Natural killer cell (primary cell): ENCODE measurements around the gene VANGL2. TPM values are rescaled to one million over a fixed set of nuclear protein-coding genes. Genes with fewer than 3 reads are reported as not detected.

ENCODE experiments used
- ATAC-seq, 3 donors: fragments of 150-1000 bp in 2 of 3; fragments of 200-7000 bp in 1 of 3; cut with Tn5 transposase; 1 replicate in 1 of 3; 2 replicates in 2 of 3; pipeline ENCODE4 v1.10.0; 2021; ENCODE audit warnings: mild to moderate bottlenecking in 2 of 3, moderate library complexity in 2 of 3
- DNase-seq, 2 donors: peaks; one replicate each; pipeline versions ENCODE4 v3.0.0 to v3.0.0-alpha.2; 2013 to 2021; ENCODE audit warnings: mixed read lengths in 1 of 2
- H3K27ac ChIP-seq: one replicate; pipeline ENCODE4 v1.5.1; 2013; ENCODE audit warnings: mild to moderate bottlenecking, low read length
- H3K27me3 ChIP-seq: one replicate; pipeline ENCODE4 v1.6.1; 2013; ENCODE audit warnings: low read length; ENCODE audit not compliant: control insufficient read depth, insufficient read depth
- H3K36me3 ChIP-seq: one replicate; pipeline ENCODE4 v1.6.1; 2013; ENCODE audit warnings: low read length; ENCODE audit not compliant: control insufficient read depth, insufficient read depth
- H3K4me1 ChIP-seq: one replicate; pipeline ENCODE4 v1.6.1; 2013; ENCODE audit warnings: low read length; ENCODE audit not compliant: control insufficient read depth, insufficient read depth
- H3K4me3 ChIP-seq: one replicate; pipeline ENCODE4 v1.5.1; 2013; ENCODE audit warnings: low read length
- H3K9me3 ChIP-seq: one replicate; pipeline ENCODE4 v1.6.1; 2013; ENCODE audit warnings: low read length; ENCODE audit not compliant: control insufficient read depth, insufficient read depth
- H3K27ac Mint-ChIP-seq, 2 donors: one replicate each; pipeline ENCODE4 v1.8.0; 2022; ENCODE audit warnings: mild to moderate bottlenecking in 2 of 2, mixed read lengths in 2 of 2, moderate library complexity in 1 of 2
- H3K27me3 Mint-ChIP-seq, 2 donors: one replicate each; pipeline ENCODE4 v1.8.0; 2022; ENCODE audit warnings: low read depth in 2 of 2, mixed read lengths in 2 of 2
- H3K36me3 Mint-ChIP-seq: one replicate; pipeline ENCODE4 v1.8.0; 2022; ENCODE audit warnings: mixed read lengths
- H3K4me1 Mint-ChIP-seq, 2 donors: one replicate each; pipeline ENCODE4 v1.8.0; 2022; ENCODE audit warnings: mixed read lengths in 2 of 2
- H3K4me3 Mint-ChIP-seq: one replicate; pipeline ENCODE4 v1.8.0; 2022; ENCODE audit warnings: mild to moderate bottlenecking, moderate library complexity, mixed read lengths
- H3K9me3 Mint-ChIP-seq, 2 donors: one replicate each; pipeline ENCODE4 v1.8.0; 2022; ENCODE audit warnings: mixed read lengths in 2 of 2
- CTCF ChIP-seq: fragments of 200-600 bp; IDR thresholded peaks from one replicate; pipeline ENCODE4 v1.8.0; 2022; ENCODE audit warnings: antibody characterized with exemption
- WGBS: methylation state at CpG from one replicate; pipeline ENCODE4 v1.1.7; 2013; ENCODE audit warnings: missing lambda C conversion rate; ENCODE audit not compliant: insufficient coverage; 5-methylcytosine and 5-hydroxymethylcytosine counted together
- intact Hi-C: fragments of 100-400 bp; cut with micrococcal nuclease; formaldehyde crosslinking; loops from one replicate; pipeline ENCODE4 v1.14.2; 2022
- total RNA-seq, 4 donors: library from RNA; stranded (reverse); fragments of 120-200 nt in 1 of 4; gene quantifications; one replicate each; pipeline versions ENCODE4 v1.2.3 to v1.2.4, GENCODE V29; 2013 to 2022

The VANGL2 gene
- total RNA-seq, 3 donors from 2014 or later (not counting 1 experiment from before 2014, with no cell fraction given): 0.08 TPM; not detected in 2

GRCh38 chr1:160467576-160467975 is 67.2 kb downstream of the VANGL2 start:
- H3K4me1 Mint-ChIP-seq: peaks cover 0 to 5% of the 10 kb centered on the region in 2 donors
- DNase-seq: no peak

GRCh38 chr1:160471253-160471652 is 70.9 kb downstream of the VANGL2 start:
- H3K36me3 ChIP-seq: no peaks in the 10 kb centered on the region
- Mint-ChIP-seq H3K9me3 (no peaks in the 10 kb centered on the region), H3K4me3 (no peak overlapping the region), H3K27ac (no peak overlapping the region), H3K4me1 (peaks cover 0 to 5% of the 10 kb centered on the region in 2 donors), H3K36me3 (no peaks in the 10 kb centered on the region), H3K27me3 (no peaks in the 10 kb centered on the region)
- no peak for ATAC-seq
- intact Hi-C loops: no loop called here
- H3K27ac ChIP-seq: no peak overlapping the region
- H3K27me3 ChIP-seq: no peaks in the 10 kb centered on the region
- WGBS: 80% methylated on average over 1 of the region's 1 CpG
- no peak for TF ChIP-seq CTCF
- DNase-seq: peak in 1 of 2 donors; percentile 36
- H3K9me3 ChIP-seq: no peaks in the 10 kb centered on the region
- H3K4me1 ChIP-seq: no peaks in the 10 kb centered on the region
- no peak overlapping the region for H3K4me3 ChIP-seq

More at GRCh38 chr1:160467576-160467975, 67.2 kb downstream of the VANGL2 start:
- no peak for TF ChIP-seq CTCF
- no peak overlapping the region for H3K27ac Mint-ChIP-seq
- H3K4me3 Mint-ChIP-seq: no peak overlapping the region
- Histone ChIP-seq H3K36me3 (no peaks in the 10 kb centered on the region), H3K27ac (no peak overlapping the region), H3K27me3 (no peaks in the 10 kb centered on the region), H3K4me3 (no peak overlapping the region), H3K4me1 (peaks cover 3% of the 10 kb centered on the region), H3K9me3 (no peaks in the 10 kb centered on the region)
- intact Hi-C loops: no loop called here
- H3K36me3 Mint-ChIP-seq: no peaks in the 10 kb centered on the region
- peaks cover 0 to 3% of the 10 kb centered on the region in 2 donors for H3K27me3 Mint-ChIP-seq
- no peaks in the 10 kb centered on the region for H3K9me3 Mint-ChIP-seq
- no peak for ATAC-seq

DNA sequence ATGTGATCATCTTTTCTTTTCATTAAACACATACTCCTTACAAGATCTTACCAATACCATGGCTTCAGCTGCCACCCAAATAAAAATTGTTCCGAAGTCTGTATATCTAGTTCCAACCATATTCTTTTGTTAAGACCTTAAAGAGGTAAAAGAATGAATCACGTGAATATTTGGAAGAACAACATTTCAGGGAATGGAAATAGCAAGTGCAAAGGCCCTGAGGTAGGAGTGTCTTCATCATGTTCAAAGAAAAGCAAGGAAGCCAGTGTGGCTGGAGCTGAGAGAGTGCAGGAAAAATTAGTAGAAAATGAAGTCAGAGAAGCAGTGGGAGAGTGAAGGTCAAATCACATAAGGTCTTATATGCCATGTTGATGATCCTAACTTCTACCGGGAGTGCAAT is 71.7 kb downstream of the VANGL2 start:
- Histone ChIP-seq H3K4me3 (no peak overlapping the region), H3K36me3 (no peaks in the 10 kb centered on the region), H3K27ac (no peak overlapping the region), H3K4me1 (no peaks in the 10 kb centered on the region), H3K9me3 (no peaks in the 10 kb centered on the region), H3K27me3 (no peaks in the 10 kb centered on the region)
- DNase-seq (no peak), ATAC-seq (no peak)
- Mint-ChIP-seq H3K9me3 (no peaks in the 10 kb centered on the region), H3K4me3 (no peak overlapping the region), H3K4me1 (peaks cover 0 to 5% of the 10 kb centered on the region in 2 donors), H3K27me3 (no peaks in the 10 kb centered on the region), H3K36me3 (no peaks in the 10 kb centered on the region), H3K27ac (no peak overlapping the region)
- TF ChIP-seq CTCF: no peak
- intact Hi-C loops: no loop called here
- 97% methylated on average over 2 of the region's 3 CpGs for WGBS
